MCF 10A (cell line): ENCODE data around the gene MLYCD. TPM values are rescaled to one million over a fixed set of nuclear protein-coding genes. Genes with fewer than 3 reads are reported as not detected.

Source experiments
- BruUV-seq: library from RNA; stranded (reverse); fragments of 400-500 nt; replicated peaks from 2 replicates; lab custom pipeline; 2021; lab: Mats Ljungman, UMichigan
- CTCF ChIA-PET: fragments of 300-600 bp; sonication (Branson Sonifier 250); formaldehyde crosslinking; extraction: SDS; loops from one replicate; lab custom pipeline; 2021; ENCODE audit warnings: antibody characterized with exemption, inconsistent platforms; lab: Yijun Ruan, JAX
- POLR2A ChIA-PET: fragments of 300-600, 350-650 bp; sonication (Branson Sonifier 250); formaldehyde crosslinking; extraction: SDS; loops from one replicate; lab custom pipeline; 2020; ENCODE audit warnings: antibody characterized with exemption, inconsistent platforms; lab: Yijun Ruan, JAX
- DNase-seq: peaks from one replicate; pipeline ENCODE4 v3.0.0-alpha.2; 2018; ENCODE audit not compliant: unreplicated experiment
- H3K27ac Mint-ChIP-seq: one replicate; pipeline ENCODE4 v1.8.0; 2022; ENCODE audit warnings: mild to moderate bottlenecking, low read depth, mixed read lengths; ENCODE audit not compliant: unreplicated experiment
- H3K27me3 Mint-ChIP-seq: one replicate; pipeline ENCODE4 v1.8.0; 2022; ENCODE audit warnings: mixed read lengths; ENCODE audit not compliant: insufficient read depth, unreplicated experiment
- H3K36me3 Mint-ChIP-seq: one replicate; pipeline ENCODE4 v1.8.0; 2022; ENCODE audit warnings: mild to moderate bottlenecking, moderate library complexity, mixed read lengths; ENCODE audit not compliant: insufficient read depth, unreplicated experiment
- H3K4me1 Mint-ChIP-seq: one replicate; pipeline ENCODE4 v1.8.0; 2022; ENCODE audit warnings: mixed read lengths; ENCODE audit not compliant: insufficient read depth, unreplicated experiment
- H3K4me3 Mint-ChIP-seq: one replicate; pipeline ENCODE4 v1.8.0; 2022; ENCODE audit warnings: mild to moderate bottlenecking, moderate library complexity, mixed read lengths; ENCODE audit not compliant: unreplicated experiment
- H3K9me3 Mint-ChIP-seq: one replicate; pipeline ENCODE4 v1.8.0; 2022; ENCODE audit warnings: mixed read lengths; ENCODE audit not compliant: unreplicated experiment
- intact Hi-C: fragments of 100-400 bp; cut with micrococcal nuclease; formaldehyde crosslinking; loops from 2 replicates; pipeline ENCODE4 v1.14.1; 2022
- total RNA-seq: library from RNA; stranded (reverse); gene quantifications from 2 replicates; pipeline ENCODE4 v1.2.3, GENCODE V29; 2022
- TF ChIP-seq, protein P1 (sequence below): fragments of 200-600 bp; IDR thresholded peaks from one replicate; pipeline ENCODE4 v1.8.0; 2022; ENCODE audit warnings: antibody characterized with exemption, mild to moderate bottlenecking; ENCODE audit not compliant: unreplicated experiment

MLYCD gene
- total RNA-seq, 1 experiment from 2014 or later = 2.5 TPM

- TSS peak; percentile 67 for BruUV-seq
- TF ChIP-seq, protein P1, sequence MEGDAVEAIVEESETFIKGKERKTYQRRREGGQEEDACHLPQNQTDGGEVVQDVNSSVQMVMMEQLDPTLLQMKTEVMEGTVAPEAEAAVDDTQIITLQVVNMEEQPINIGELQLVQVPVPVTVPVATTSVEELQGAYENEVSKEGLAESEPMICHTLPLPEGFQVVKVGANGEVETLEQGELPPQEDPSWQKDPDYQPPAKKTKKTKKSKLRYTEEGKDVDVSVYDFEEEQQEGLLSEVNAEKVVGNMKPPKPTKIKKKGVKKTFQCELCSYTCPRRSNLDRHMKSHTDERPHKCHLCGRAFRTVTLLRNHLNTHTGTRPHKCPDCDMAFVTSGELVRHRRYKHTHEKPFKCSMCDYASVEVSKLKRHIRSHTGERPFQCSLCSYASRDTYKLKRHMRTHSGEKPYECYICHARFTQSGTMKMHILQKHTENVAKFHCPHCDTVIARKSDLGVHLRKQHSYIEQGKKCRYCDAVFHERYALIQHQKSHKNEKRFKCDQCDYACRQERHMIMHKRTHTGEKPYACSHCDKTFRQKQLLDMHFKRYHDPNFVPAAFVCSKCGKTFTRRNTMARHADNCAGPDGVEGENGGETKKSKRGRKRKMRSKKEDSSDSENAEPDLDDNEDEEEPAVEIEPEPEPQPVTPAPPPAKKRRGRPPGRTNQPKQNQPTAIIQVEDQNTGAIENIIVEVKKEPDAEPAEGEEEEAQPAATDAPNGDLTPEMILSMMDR = peak; percentile 39
- H3K36me3 Mint-ChIP-seq = no peaks in the 10 kb centered on the region
- peak overlapping the region; percentile 77 for H3K4me3 Mint-ChIP-seq
- intact Hi-C loops = loop anchor here (1.0 to 10.0 kb wide), 4 partner anchors 28 to 548 kb away; partner anchors contain the start of gene MEAK7
- peaks cover 8% of the 10 kb centered on the region for H3K4me1 Mint-ChIP-seq
- peak overlapping the region; percentile 70 for H3K27ac Mint-ChIP-seq
- CTCF ChIA-PET = interaction anchor here (0.5 to 14.7 kb wide), 34 partner anchors 8 to 1809 kb away, joined by 3 to 220 read pairs (median 3); partner anchors contain the start of gene SLC38A8
- POLR2A ChIA-PET = interaction anchor here (0.6 to 3.2 kb wide), 8 partner anchors 10 to 515 kb away, joined by 3 to 58 read pairs (median 5); partner anchors contain the start of genes MBTPS1 and MLYCD
- H3K27me3 Mint-ChIP-seq = no peaks in the 10 kb centered on the region
- no peaks in the 10 kb centered on the region for H3K9me3 Mint-ChIP-seq
- peak; percentile 61 for DNase-seq
These were observed 55.1 kb downstream of the MLYCD start for GRCh38 chr16:83953796-83954576.

DNA sequence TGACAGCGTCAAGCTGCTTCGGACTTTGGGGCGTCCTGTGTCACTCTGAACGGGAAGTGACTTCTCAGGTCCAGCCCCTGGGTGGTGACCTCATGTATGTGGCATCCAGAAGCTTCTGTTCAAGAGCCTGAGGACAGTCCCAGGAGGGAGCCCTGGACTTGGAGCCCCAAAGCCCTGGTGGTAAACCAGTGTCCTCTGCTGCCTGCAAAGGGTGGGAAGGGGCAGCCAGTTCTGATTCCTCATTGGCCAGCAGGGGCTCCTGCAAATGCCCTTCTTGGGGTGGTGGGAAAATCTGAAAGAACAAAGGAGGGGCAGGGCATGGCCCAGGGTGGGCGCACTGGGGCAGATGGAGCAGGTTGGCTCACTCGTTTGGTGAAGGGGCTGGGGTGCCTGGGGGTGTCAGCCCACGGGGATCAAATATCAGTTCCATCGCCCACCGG is 55.7 kb downstream of the MLYCD start:
- H3K4me1 Mint-ChIP-seq = peaks cover 8% of the 10 kb centered on the region
- no peaks in the 10 kb centered on the region for H3K27me3 Mint-ChIP-seq
- H3K4me3 Mint-ChIP-seq = peak overlapping the region; percentile 77
- intact Hi-C loops = loop anchor here (5.0 to 10.0 kb wide), 2 partner anchors 220 to 548 kb away; partner anchors contain the start of gene MEAK7
- ChIA-PET POLR2A (interaction anchor here (0.6 to 3.2 kb wide), 6 partner anchors 11 to 514 kb away, joined by 3 to 58 read pairs (median 6); partner anchors contain the start of gene MBTPS1), CTCF (interaction anchor here (0.8 to 14.7 kb wide), 15 partner anchors 11 to 233 kb away, joined by 3 to 220 read pairs (median 6); partner anchors contain the start of gene SLC38A8)
- no TSS peak for BruUV-seq
- H3K27ac Mint-ChIP-seq = no peak overlapping the region
- no peaks in the 10 kb centered on the region for H3K9me3 Mint-ChIP-seq
- TF ChIP-seq, protein P1 = no peak
- no peaks in the 10 kb centered on the region for H3K36me3 Mint-ChIP-seq
- DNase-seq = peak; percentile 35

DNA sequence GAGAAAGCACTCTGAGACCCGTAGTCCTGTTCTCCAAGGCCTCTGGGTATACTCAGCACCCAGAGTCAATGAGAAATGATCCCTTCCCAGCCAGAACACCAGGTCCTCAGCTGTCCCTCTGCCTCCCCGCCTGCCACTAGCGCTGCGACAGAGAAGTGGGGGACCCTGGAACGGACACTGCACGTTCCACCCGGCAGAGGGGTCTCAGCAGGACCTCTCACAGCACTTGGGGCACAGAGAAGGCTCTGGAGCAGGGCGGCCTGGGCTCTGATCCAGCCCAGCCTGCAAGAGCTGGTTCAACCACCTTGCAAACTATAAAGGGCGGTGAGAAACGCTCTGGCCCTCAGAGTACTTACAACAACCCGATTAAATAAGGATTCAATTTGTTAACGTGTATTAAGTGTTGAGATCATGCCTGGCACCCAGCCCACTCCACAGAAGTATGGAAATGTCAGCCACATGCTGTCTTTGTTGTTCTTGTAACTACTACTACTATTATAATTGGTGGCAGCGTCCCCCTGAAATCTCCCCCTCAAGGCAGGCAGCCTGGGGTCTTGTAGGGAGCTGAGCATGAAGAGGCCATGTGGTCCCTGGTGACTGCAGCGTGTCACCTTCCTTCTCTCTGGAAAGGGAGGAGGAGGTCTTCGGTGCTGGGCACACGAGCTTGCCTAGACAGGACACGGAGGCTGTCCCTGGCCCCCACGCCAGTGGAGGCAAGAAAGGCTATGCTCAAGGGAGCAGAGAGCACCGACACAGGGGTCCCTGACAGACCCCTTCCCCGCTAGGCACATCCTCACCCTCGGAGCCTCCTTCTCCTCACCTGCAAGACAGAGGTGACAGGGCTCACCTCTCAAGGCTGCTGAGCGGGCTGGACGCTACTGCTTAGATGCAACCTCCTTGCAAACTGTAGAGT is 56.6 kb downstream of the MLYCD start:
- POLR2A ChIA-PET = interaction anchor here (1.0 kb wide), 1 partner anchor 108 kb away, joined by 3 read pairs; no protein-coding TSS in a partner anchor
- Mint-ChIP-seq H3K27ac (no peak overlapping the region), H3K27me3 (no peaks in the 10 kb centered on the region), H3K4me3 (no peak overlapping the region), H3K9me3 (no peaks in the 10 kb centered on the region), H3K4me1 (peaks cover 8% of the 10 kb centered on the region), H3K36me3 (no peaks in the 10 kb centered on the region)
- DNase-seq = no peak
- no TSS peak for BruUV-seq
- intact Hi-C loops = loop anchor here (1.0 to 10.0 kb wide), 3 partner anchors 89 to 219 kb away; no protein-coding TSS in a partner anchor
- CTCF ChIA-PET = interaction anchor here (0.5 to 14.7 kb wide), 23 partner anchors 8 to 781 kb away, joined by 3 to 220 read pairs (median 4); partner anchors contain the start of gene SLC38A8
- TF ChIP-seq, protein P1 = no peak
